Epithelial cell of esophagus (primary cell): ENCODE measurements around the gene RIT2.

Source experiments
- DNase-seq: peaks from one replicate; pipeline ENCODE4 v3.0.0; 2010; ENCODE audit warnings: low read depth
- H3K4me3 ChIP-seq: 2 replicates; pipeline ENCODE4 v1.5.1; 2011; ENCODE audit warnings: mild to moderate bottlenecking, low read length, control low read depth
- CTCF ChIP-seq: IDR thresholded peaks from 2 replicates; pipeline ENCODE4 v1.5.1; 2011; ENCODE audit warnings: low read depth, mild to moderate bottlenecking, low read length, control low read depth, inconsistent platforms; ENCODE audit not compliant: insufficient read depth; ENCODE audit errors: missing control alignments

Gene RIT2

DNA sequence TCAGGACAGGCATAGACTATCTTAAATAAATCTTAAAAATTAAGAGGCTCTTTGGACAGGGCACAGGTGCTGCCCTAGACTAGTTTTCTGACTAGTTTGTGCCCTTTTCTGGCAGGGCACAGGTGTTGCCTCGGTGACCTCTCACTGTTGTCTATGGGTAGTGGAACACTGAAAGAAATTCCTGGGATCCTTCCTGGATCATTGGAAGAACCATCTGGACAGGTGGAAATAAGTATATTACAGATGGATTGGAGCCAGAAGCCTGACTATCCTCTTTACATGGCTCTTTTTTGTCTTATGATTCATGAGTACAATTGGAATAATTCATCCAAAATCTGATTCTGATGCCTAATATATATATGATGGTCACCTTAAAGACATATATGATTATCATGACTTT, 286.6 kb downstream of the RIT2 start:
- no peak overlapping the region for H3K4me3 ChIP-seq
- TF ChIP-seq CTCF = no peak
- DNase-seq = no peak

DNA sequence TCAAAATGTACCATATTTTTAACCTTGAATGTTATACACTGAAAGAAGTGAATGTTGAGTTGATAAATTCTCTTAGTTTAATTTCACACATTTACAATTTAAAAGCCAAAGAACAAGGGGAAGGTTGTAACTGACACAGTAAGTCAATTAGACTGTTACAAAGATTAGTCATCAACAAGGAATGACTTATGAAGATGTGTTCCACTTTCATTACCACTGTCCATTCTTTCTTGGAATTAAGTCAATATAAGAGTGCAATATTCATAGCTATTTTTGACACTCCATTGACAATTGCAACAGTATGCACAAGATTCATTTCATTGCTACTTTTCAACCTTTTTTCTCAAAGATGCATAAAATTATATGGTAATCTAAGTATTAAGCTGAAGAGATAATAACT, 291.3 kb downstream of the RIT2 start:
- no peak for DNase-seq
- no peak for TF ChIP-seq CTCF
- H3K4me3 ChIP-seq = no peak overlapping the region

GRCh38 chr18:42822711-42823110, 292.8 kb downstream of the RIT2 start:
- no peak overlapping the region for H3K4me3 ChIP-seq
- TF ChIP-seq CTCF = no peak
- DNase-seq = no peak

DNA sequence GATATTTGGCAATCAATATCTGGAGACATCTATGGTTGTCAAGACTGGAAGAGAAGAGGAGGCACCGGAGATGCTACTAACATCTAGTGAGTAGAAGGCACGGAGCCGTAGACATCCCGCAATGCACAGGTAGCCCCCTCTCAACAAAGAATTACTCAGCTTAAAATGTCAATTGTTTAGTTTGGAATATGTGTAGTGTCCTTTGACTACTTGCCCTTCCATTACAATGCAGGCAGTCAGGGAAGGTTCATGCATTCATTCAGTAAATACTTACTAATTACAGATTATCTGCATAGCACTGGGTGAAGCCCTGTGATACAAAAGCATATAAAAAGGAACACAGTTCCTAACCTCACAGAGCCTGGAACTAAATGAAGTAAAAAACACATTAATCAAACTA, 294.0 kb downstream of the RIT2 start:
- no peak for DNase-seq
- no peak for TF ChIP-seq CTCF
- no peak overlapping the region for H3K4me3 ChIP-seq

DNA sequence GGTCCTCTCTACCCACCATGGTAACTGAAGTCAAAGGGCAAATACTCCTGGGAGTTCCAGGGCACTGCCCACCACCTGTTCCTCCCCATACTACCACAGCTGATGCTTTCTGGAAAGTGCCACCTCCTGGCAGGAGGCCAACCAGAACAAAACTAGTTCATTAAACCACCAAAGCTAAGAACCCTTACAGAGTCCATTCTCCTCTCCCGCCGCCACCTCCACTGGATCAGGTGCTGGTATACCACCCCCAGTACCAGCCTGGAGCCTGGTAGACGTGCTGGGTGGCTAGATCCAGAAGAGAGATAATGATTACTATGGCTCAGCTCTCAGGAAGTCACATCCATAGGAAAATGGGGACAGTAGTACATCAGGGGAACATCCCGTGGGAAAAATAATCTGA, 300.9 kb downstream of the RIT2 start:
- H3K4me3 ChIP-seq = no peak overlapping the region
- DNase-seq = no peak
- no peak for TF ChIP-seq CTCF

DNA sequence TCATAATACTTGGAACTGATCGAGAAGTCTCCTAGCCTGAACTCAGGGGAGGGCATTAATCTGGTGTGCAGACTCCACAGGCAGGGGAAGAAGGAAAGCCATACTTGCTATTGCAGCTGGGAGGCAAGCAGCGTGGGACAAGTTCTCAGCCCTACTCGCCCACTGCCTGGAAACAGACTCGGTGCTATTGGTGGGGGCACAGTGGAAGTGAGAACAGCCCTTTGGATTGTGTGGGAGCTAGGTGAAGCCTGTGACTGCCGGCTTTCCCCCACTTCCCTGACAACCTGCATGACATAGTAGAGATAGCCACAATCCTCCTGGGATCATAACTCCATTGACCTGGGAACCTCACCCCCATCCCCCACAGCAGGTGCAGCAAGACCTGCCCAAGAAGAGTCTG, 301.3 kb downstream of the RIT2 start:
- no peak overlapping the region for H3K4me3 ChIP-seq
- no peak for DNase-seq
- no peak for TF ChIP-seq CTCF

DNA sequence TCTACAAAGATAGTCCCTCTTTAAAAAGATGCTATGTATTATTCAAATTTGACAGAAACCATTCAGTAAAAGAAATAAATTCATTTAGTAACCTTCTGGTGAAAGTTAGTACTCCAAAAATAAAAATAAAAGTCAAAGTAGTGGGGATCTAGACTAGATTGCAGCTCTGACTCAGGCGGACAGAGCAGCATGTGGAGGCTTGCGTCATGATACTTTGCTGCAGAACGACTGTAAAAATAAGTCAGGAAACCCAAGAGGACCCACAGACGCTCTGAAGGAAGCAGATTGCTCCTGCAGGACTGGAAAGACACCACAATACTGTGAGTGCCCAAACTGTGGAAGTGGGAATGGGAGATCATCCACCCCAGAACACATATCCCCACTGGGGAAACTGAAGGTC, 301.9 kb downstream of the RIT2 start:
- no peak for TF ChIP-seq CTCF

More for the DNA sequence above, 301.9 kb downstream of the RIT2 start:
- H3K4me3 ChIP-seq = no peak overlapping the region
- no peak for DNase-seq
